K562 (cell line): ENCODE results near the gene ADAT3. TPM values are rescaled to one million over a fixed set of nuclear protein-coding genes. Genes with fewer than 3 reads are reported as not detected.

Experiments used
- CEBPZ ChIP-seq: fragments of 150-350 bp; IDR thresholded peaks from 2 replicates; pipeline ENCODE4 v1.6.1; 2014; ENCODE audit warnings: low read depth, mild to moderate bottlenecking, low read length, borderline replicate concordance
- IRF2 ChIP-seq: sonication (generic); formaldehyde crosslinking; IDR thresholded peaks from 2 replicates; pipeline ENCODE4 v1.8.1; 2022; ENCODE audit warnings: mild to moderate bottlenecking, missing genetic modification reagents
- SP2 ChIP-seq: IDR thresholded peaks from 2 replicates; pipeline ENCODE4 v1.6.1; 2011; ENCODE audit warnings: mild to moderate bottlenecking, low read depth, low read length, moderate library complexity; ENCODE audit not compliant: poor library complexity, severe bottlenecking; ENCODE audit errors: extremely low read depth
- TFE3 ChIP-seq: fragments of 450-650 bp; formaldehyde crosslinking; IDR thresholded peaks from 2 replicates; pipeline ENCODE4 v1.4.0; 2020; ENCODE audit warnings: mild to moderate bottlenecking, mixed read lengths
- ZNF717 ChIP-seq: fragments of 250-450 bp; sonication (Bioruptor Pico); IDR thresholded peaks from 2 replicates; pipeline ENCODE4 v1.5.0; 2021
- polyA plus RNA-seq, 8 experiments: library from polyadenylated mRNA; depleted of rRNA in 4 of 8; stranded (reverse) in 5 of 8; unstranded in 3 of 8; fragments of >200 nt; fragmentation: Nextera tagmentation in 2 of 8; fragmentation: Illumina TruSeq in 1 of 8; extraction: Ambion mirVana in 2 of 8; extraction: Trizol in 1 of 8; gene quantifications; 2 replicates each; pipeline versions ENCODE4 v1.2.1 to v1.2.3, GENCODE V29; 2011 to 2014; ENCODE audit warnings: inconsistent platforms in 1 of 8, missing spikeins in 1 of 8
- total RNA-seq, 7 experiments: library from RNA; depleted of rRNA in 6 of 7; stranded (reverse); fragments of >200 nt in 6 of 7; fragmentation: Illumina TruSeq in 2 of 7; extraction: Trizol in 2 of 7; gene quantifications; 2 replicates each; pipeline versions ENCODE4 v1.2.1 to v1.2.3, GENCODE V29; 2011 to 2021; ENCODE audit warnings: low replicate concordance in 1 of 7

Gene ADAT3
- total and polyA plus RNA-seq, 9 of the 15 experiments (the other 6 are each of a cell fraction or from before 2014, with no cell fraction given): 0.67 to 15.6 (median 7.8) TPM; not detected in 4

GRCh38 chr19:1925544-1925943 is 20.3 kb downstream of the ADAT3 start (continued):
- no peak for TF ChIP-seq IRF2 (CRISPR knock-in tag)
- TF ChIP-seq ZNF717 (CRISPR knock-in tag): no peak
- TF ChIP-seq SP2: no peak
- no peak for TF ChIP-seq CEBPZ
- no peak for TF ChIP-seq TFE3 (CRISPR knock-in tag)
- TF ChIP-seq, all 486 proteins: peak for 0
